ENCODE data around the gene PGM1. TPM values are rescaled to one million over a fixed set of nuclear protein-coding genes. Genes with fewer than 3 reads are reported as not detected.

PGM1 gene
- total RNA-seq, 4 donors from 2014 or later: 49.4 to 73.9 (median 61.5) TPM

DNA sequence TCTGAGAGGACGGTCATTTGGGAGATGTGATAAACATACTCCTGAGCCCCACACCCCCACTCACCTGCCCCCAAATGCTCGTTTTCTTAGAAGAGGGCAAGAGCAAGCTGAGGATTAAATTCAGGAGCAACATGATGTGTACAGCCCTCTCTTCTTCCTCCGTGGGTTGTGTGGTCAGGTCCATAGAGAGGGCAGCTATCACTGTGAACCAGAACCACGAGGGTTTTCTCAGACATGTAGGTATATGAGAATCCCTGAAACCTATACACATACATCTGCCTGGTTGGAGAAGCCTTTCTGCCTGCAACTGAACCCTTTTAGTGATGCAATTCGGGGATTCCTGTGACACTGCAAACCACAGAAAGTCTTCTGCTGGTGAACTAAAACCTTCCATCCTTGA lies 38.9 kb downstream of the PGM1 start:
- peaks cover 28 to 72% (median 55%) of the 10 kb centered on the region in 4 donors for H3K36me3 ChIP-seq
- DNase-seq (ENCODE audit: extremely low spot score): no peak
- no peaks in the 10 kb centered on the region for H3K27me3 ChIP-seq
- WGBS: 88% methylated on average over 5 of the region's 5 CpGs
- TF ChIP-seq POLR2AphosphoS5 (IDR thresholded peaks at IDR 0.05) (no peak), EP300 (IDR thresholded peaks at IDR 0.05) (no peak), POLR2A (IDR thresholded peaks at IDR 0.05; ENCODE audit: low read depth) (no peak)
- TF ChIP-seq, protein P1, sequence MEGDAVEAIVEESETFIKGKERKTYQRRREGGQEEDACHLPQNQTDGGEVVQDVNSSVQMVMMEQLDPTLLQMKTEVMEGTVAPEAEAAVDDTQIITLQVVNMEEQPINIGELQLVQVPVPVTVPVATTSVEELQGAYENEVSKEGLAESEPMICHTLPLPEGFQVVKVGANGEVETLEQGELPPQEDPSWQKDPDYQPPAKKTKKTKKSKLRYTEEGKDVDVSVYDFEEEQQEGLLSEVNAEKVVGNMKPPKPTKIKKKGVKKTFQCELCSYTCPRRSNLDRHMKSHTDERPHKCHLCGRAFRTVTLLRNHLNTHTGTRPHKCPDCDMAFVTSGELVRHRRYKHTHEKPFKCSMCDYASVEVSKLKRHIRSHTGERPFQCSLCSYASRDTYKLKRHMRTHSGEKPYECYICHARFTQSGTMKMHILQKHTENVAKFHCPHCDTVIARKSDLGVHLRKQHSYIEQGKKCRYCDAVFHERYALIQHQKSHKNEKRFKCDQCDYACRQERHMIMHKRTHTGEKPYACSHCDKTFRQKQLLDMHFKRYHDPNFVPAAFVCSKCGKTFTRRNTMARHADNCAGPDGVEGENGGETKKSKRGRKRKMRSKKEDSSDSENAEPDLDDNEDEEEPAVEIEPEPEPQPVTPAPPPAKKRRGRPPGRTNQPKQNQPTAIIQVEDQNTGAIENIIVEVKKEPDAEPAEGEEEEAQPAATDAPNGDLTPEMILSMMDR (IDR thresholded peaks at IDR 0.05): no peak
- peaks cover 0 to 2% (median 0%) of the 10 kb centered on the region in 4 donors for H3K4me1 ChIP-seq
- no peaks in the 10 kb centered on the region for H3K9me3 ChIP-seq
- intact Hi-C loops (cut with DNase I): no loop called here
- H3K27ac ChIP-seq (replicated peaks in 1 of 4): no peak overlapping the region
- no peak overlapping the region for H3K4me3 ChIP-seq

DNA sequence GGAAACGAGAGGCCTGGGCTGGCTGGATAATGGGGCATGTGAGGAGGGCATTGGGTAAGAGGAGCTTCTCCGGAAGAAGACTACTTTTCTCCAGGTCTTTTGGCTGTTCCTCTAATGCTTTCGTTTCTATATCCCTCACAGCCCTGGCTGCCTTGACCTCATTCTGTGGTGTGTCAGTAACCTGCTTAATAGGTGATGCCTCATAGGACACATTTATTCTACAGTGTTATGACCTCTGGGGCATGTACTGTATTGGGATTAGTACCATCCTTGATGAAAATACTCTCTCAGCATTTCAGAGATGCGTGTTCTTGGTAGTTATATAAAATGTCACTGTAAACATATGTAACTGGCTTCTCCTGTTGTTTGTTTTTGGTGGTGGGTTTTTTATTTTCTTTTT lies 40.1 kb downstream of the PGM1 start:
- H3K36me3 ChIP-seq: peaks cover 28 to 76% (median 62%) of the 10 kb centered on the region in 4 donors
- WGBS: 93% methylated on average over 4 of the region's 4 CpGs

DNA sequence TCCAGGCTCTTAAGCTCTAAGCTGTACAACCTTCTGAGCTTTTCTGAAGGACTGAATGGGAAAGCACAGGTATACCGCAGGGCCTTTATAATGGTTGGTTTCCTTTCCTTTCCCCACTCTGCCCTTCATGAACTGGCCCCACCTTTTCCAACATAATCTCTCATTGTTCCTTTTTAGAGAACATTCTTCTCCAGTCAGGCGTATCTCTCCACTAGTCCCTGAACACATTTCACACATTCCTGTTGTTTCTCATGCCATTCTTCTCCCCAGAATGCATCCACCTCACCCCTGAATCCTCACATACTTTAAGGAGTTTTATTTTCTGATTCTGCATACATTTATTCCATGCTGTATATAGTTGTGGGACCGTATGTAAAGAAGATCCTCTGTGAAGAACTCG lies 41.3 kb downstream of the PGM1 start:
- Histone ChIP-seq H3K4me3 (no peak overlapping the region), H3K27me3 (no peaks in the 10 kb centered on the region), H3K27ac (replicated peaks in 1 of 4) (no peak overlapping the region), H3K36me3 (peaks cover 24 to 77% (median 66%) of the 10 kb centered on the region in 4 donors), H3K9me3 (no peaks in the 10 kb centered on the region), H3K4me1 (no peaks in the 10 kb centered on the region)
- intact Hi-C loops (cut with DNase I): no loop called here
- no peak for TF ChIP-seq EP300 (IDR thresholded peaks at IDR 0.05)
- 96% methylated on average over 4 of the region's 4 CpGs for WGBS
- no peak for DNase-seq (ENCODE audit: extremely low spot score)

More for the DNA sequence above, 40.1 kb downstream of the PGM1 start:
- TF ChIP-seq EP300 (IDR thresholded peaks at IDR 0.05) (no peak), POLR2A (IDR thresholded peaks at IDR 0.05; ENCODE audit: low read depth) (no peak), POLR2AphosphoS5 (IDR thresholded peaks at IDR 0.05) (no peak)
- TF ChIP-seq, protein P1 (IDR thresholded peaks at IDR 0.05): no peak
- Histone ChIP-seq H3K4me3 (no peak overlapping the region), H3K9me3 (no peaks in the 10 kb centered on the region), H3K4me1 (no peaks in the 10 kb centered on the region), H3K27me3 (no peaks in the 10 kb centered on the region), H3K27ac (replicated peaks in 1 of 4) (no peak overlapping the region)
- intact Hi-C loops (cut with DNase I): no loop called here
- DNase-seq (ENCODE audit: extremely low spot score): no peak

DNA sequence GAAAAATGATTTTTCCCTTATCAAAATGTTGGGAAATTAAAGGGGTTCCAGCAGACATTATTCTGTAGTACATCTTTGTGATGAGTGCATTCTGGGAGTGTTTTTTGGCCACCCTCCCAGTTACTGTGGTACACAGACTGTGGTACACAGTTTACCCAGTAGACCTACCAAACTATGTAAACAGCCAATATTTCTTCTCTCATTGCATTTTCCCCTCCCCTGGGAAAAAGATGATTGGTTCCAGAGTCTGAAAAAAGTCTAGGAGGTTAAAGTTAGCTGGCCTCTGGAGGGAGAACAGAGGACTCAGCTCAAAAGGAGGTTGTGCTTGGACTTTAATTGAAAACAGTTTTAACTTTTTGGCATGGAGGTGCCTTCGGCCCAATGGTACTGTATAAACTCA lies 42.5 kb downstream of the PGM1 start:
- DNase-seq (ENCODE audit: extremely low spot score): no peak
- TF ChIP-seq POLR2AphosphoS5 (IDR thresholded peaks at IDR 0.05) (no peak), POLR2A (IDR thresholded peaks at IDR 0.05; ENCODE audit: low read depth) (no peak), EP300 (IDR thresholded peaks at IDR 0.05) (no peak)
- TF ChIP-seq, protein P1 (IDR thresholded peaks at IDR 0.05): no peak
- H3K4me1 ChIP-seq: peaks cover 0 to 5% (median 1%) of the 10 kb centered on the region in 4 donors
- 85% methylated on average over 1 of the region's 1 CpG for WGBS
- intact Hi-C loops (cut with DNase I): no loop called here
- no peaks in the 10 kb centered on the region for H3K9me3 ChIP-seq
- H3K27me3 ChIP-seq: no peaks in the 10 kb centered on the region
- no peak overlapping the region for H3K27ac ChIP-seq (replicated peaks in 1 of 4)
- H3K4me3 ChIP-seq: no peak overlapping the region
- H3K36me3 ChIP-seq: peaks cover 16 to 71% (median 57%) of the 10 kb centered on the region in 4 donors

DNA sequence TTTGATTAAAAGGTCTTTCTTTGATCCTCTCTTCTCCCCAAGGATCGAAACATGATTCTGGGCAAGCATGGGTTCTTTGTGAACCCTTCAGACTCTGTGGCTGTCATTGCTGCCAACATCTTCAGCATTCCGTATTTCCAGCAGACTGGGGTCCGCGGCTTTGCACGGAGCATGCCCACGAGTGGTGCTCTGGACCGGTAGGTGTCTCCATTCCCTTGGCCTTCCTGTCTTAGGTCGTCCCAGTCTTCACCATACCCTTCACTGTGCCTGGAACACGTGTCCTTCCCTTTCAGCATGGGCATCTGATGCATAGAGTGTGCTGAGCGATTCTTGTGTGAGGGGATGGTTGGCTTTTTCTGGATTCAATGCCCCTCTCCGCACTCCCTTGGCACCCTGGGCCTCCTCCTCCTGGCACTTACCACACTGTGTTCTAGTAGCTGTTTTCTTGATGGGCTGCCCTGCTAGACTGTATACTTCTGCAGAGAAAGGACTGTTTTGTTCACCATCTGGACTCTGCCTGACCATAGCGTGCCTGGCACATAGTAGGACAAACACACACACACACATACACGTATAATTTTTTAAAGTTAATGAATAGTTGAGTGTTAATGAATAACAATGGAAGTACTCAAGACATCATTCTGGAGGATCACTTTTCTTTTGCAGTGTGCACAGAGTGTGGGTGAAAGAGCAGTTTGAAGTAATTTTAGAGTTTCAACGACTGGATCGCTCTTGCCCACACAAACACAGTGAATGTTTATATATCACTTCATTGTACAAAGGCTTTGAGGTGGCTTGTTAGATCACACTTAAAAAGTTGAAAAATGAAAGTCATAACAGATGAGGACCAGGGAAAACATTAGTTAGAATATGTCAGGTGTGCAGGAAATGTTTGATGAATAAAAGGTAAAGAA lies 43.2 kb downstream of the PGM1 start:
- peaks cover 0 to 8% (median 3%) of the 10 kb centered on the region in 4 donors for H3K4me1 ChIP-seq
- no peak overlapping the region for H3K27ac ChIP-seq (replicated peaks in 1 of 4)
- H3K4me3 ChIP-seq: no peak overlapping the region
- H3K27me3 ChIP-seq: no peaks in the 10 kb centered on the region
- H3K9me3 ChIP-seq: no peaks in the 10 kb centered on the region
- intact Hi-C loops (cut with DNase I): no loop called here
- peaks cover 16 to 65% (median 49%) of the 10 kb centered on the region in 4 donors for H3K36me3 ChIP-seq
- no peak for TF ChIP-seq EP300 (IDR thresholded peaks at IDR 0.05)
- no peak for TF ChIP-seq POLR2A (IDR thresholded peaks at IDR 0.05; ENCODE audit: low read depth)
- TF ChIP-seq, protein P1 (IDR thresholded peaks at IDR 0.05): no peak
- TF ChIP-seq POLR2AphosphoS5 (IDR thresholded peaks at IDR 0.05): no peak
- no peak for DNase-seq (ENCODE audit: extremely low spot score)
- WGBS: 92% methylated on average over 15 of the region's 15 CpGs
